OCI-LY7 (cell line): ENCODE results near the gene TBC1D4. TPM values are rescaled to one million over a fixed set of nuclear protein-coding genes. Genes with fewer than 3 reads are reported as not detected.

Experiments
- BruUV-seq: library from RNA; stranded (reverse); fragments of 400-500 nt; replicated peaks from 2 replicates; lab custom pipeline; 2021; lab: Mats Ljungman, UMichigan
- CTCF ChIA-PET: fragments of 300-600 bp; sonication (Branson Sonifier 250); formaldehyde crosslinking; loops from one replicate; lab custom pipeline; 2022; ENCODE audit warnings: antibody characterized with exemption; ENCODE audit not compliant: unreplicated experiment; lab: Charles Lee
- POLR2A ChIA-PET: fragments of 300-600 bp; sonication (Branson Sonifier 250); formaldehyde crosslinking; loops from one replicate; lab custom pipeline; 2022; ENCODE audit warnings: antibody characterized with exemption; lab: Charles Lee
- DNase-seq: peaks from one replicate; pipeline ENCODE4 v3.0.0-alpha.2; 2015; ENCODE audit warnings: low spot score
- H2AFZ ChIP-seq: fragments of 200-600 bp; sonication (generic), shearing (Covaris generic); 2 replicates; pipeline ENCODE4 v1.6.1; 2014; ENCODE audit warnings: mild to moderate bottlenecking, antibody characterized with exemption, low read length, moderate library complexity
- H3K27ac ChIP-seq: fragments of 200-600 bp; sonication (generic); 2 replicates; pipeline ENCODE4 v1.5.1; 2014; ENCODE audit warnings: mixed run types, low read depth, mild to moderate bottlenecking, moderate library complexity, low read length, inconsistent platforms; ENCODE audit not compliant: poor library complexity, severe bottlenecking
- H3K36me3 ChIP-seq: fragments of 200-600 bp; sonication (generic); 2 replicates; pipeline ENCODE4 v1.6.1; 2014; ENCODE audit warnings: mild to moderate bottlenecking, antibody characterized with exemption, low read length, moderate library complexity, mixed read lengths; ENCODE audit not compliant: insufficient read depth
- H3K4me1 ChIP-seq: fragments of 200-600 bp; sonication (generic); 2 replicates; pipeline ENCODE4 v1.5.1; 2014; ENCODE audit warnings: mild to moderate bottlenecking, low read length; ENCODE audit not compliant: insufficient read depth, poor library complexity, severe bottlenecking
- H3K4me2 ChIP-seq: fragments of 200-600 bp; sonication (generic); 2 replicates; pipeline ENCODE4 v1.6.1; 2014; ENCODE audit warnings: mild to moderate bottlenecking, low read length
- H3K4me3 ChIP-seq: fragments of 200-600 bp; sonication (generic); 2 replicates; pipeline ENCODE4 v1.5.1; 2014; ENCODE audit warnings: mild to moderate bottlenecking, low read depth, low read length; ENCODE audit not compliant: poor library complexity, severe bottlenecking
- H3K79me2 ChIP-seq: fragments of 200-600 bp; sonication (generic); 2 replicates; pipeline ENCODE4 v1.6.1; 2016; ENCODE audit warnings: low read depth, mild to moderate bottlenecking, low read length, moderate library complexity, mixed read lengths; ENCODE audit not compliant: insufficient read depth
- H3K9me2 ChIP-seq: fragments of 200-600 bp; sonication (generic); 2 replicates; pipeline ENCODE4 v1.6.1; 2016; ENCODE audit warnings: mild to moderate bottlenecking, low read length, mixed read lengths; ENCODE audit not compliant: insufficient read depth
- H3K9me3 ChIP-seq: fragments of 200-600 bp; sonication (generic); 2 replicates; pipeline ENCODE4 v1.6.1; 2014; ENCODE audit warnings: mild to moderate bottlenecking, mixed run types, low read length, mixed read lengths
- H4K20me1 ChIP-seq: fragments of 200-600 bp; sonication (generic); 2 replicates; pipeline ENCODE4 v1.6.1; 2014; ENCODE audit warnings: mild to moderate bottlenecking, antibody characterized with exemption, low read length, moderate library complexity, mixed read lengths; ENCODE audit not compliant: insufficient read depth
- CTCF ChIP-seq: fragments of 200-600 bp; sonication (generic); conservative IDR thresholded peaks from 2 replicates; pipeline ENCODE4 v1.5.1; 2014; ENCODE audit warnings: mild to moderate bottlenecking, antibody characterized with exemption, low read length, moderate library complexity, mixed read lengths
- EZH2phosphoT487 ChIP-seq: fragments of 200-600 bp; sonication (generic); IDR thresholded peaks from 2 replicates; pipeline ENCODE4 v1.6.1; 2018; ENCODE audit warnings: low read depth, borderline replicate concordance, mild to moderate bottlenecking, mixed run types, antibody characterized with exemption, low read length, moderate library complexity, mixed read lengths
- intact Hi-C: fragments of 100-400 bp; cut with micrococcal nuclease; formaldehyde crosslinking; loops from one replicate; pipeline ENCODE4 v1.10.0; 2022; ENCODE audit not compliant: unreplicated experiment
- total RNA-seq, 2 experiments: library from RNA; depleted of rRNA in 1 of 2; stranded (reverse); fragments of >200 nt in 1 of 2; shearing (Covaris generic) in 1 of 2; gene quantifications; 2 replicates each; pipeline ENCODE4 v1.2.3, GENCODE V29; 2014 to 2022

The TBC1D4 gene
- total RNA-seq, 2 experiments from 2014 or later = 21.7 to 24.3 TPM

- Histone ChIP-seq H3K9me3 (peaks cover 6% of the 10 kb centered on the region; the same call in 1 of the 2 replicates), H3K4me1 (no peaks in the 10 kb centered on the region), H3K4me2 (no peak overlapping the region), H3K4me3 (no peak overlapping the region), H3K27ac (no peak overlapping the region), H2AFZ (no peak overlapping the region), H3K79me2 (peaks cover 7% of the 10 kb centered on the region; the same call in 1 of the 2 replicates), H3K36me3 (peaks cover 17% of the 10 kb centered on the region), H4K20me1 (peaks cover 5% of the 10 kb centered on the region; the same call in 1 of the 2 replicates), H3K9me2 (no peaks in the 10 kb centered on the region)
- ChIA-PET POLR2A (interaction anchor here (1.5 kb wide), 1 partner anchor 26 kb away, joined by 6 read pairs; no protein-coding TSS in a partner anchor), CTCF (no interaction called here)
- no peak for DNase-seq
- TF ChIP-seq CTCF (no peak), EZH2phosphoT487 (no peak)
- intact Hi-C loops = no loop called here
- BruUV-seq = no TSS peak
These were observed 21.3 kb downstream of the TBC1D4 start for GRCh38 chr13:75460644-75461043.

DNA sequence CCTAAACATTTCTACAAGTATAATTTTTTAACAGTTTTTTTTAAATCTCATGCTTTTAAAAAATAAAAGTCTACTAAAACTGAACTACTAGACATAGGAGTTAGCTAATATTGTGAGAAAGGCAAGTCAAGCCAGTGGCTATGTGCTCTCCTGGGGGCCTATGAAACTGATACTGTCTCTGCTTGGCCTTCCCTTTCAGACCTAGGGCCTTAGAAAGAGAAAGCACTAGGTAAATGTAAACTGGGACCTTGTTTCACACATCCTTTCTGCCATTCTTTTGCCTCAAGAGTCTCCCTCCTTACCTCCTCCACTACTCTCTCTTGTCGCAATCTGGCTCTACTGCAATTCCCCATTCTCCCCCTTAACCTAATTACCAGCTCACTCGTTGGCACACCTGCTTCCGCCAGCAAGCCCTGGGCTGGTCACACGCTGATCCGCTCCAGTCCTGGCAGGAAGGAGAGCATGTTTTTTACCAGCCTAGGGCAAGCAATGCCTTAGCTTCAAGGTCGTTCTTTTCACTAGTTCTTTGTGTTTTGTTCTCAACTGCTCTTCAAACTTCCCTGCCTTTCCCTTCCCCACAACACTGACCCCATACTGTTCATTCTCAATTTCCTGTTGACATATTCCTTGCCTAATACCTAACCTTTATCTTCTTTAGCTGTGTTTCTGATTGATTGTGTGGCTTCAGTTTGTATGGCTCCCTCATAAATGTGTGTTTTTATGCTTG, 23.1 kb downstream of the TBC1D4 start:
- Histone ChIP-seq H3K4me3 (no peak overlapping the region), H3K4me1 (no peaks in the 10 kb centered on the region), H3K9me2 (no peaks in the 10 kb centered on the region), H2AFZ (no peak overlapping the region), H3K27ac (no peak overlapping the region), H3K9me3 (no peaks in the 10 kb centered on the region), H4K20me1 (peaks cover 5% of the 10 kb centered on the region; the same call in 1 of the 2 replicates), H3K36me3 (peaks cover 5% of the 10 kb centered on the region; the same call in 1 of the 2 replicates), H3K4me2 (no peak overlapping the region), H3K79me2 (peaks cover 20% of the 10 kb centered on the region; the same call in 1 of the 2 replicates)
- no TSS peak for BruUV-seq
- CTCF ChIA-PET = no interaction called here
- intact Hi-C loops = no loop called here
- POLR2A ChIA-PET = interaction anchor here (0.6 to 1.1 kb wide), 7 partner anchors 8 to 83 kb away, joined by 3 to 5 read pairs (median 3); no protein-coding TSS in a partner anchor
- DNase-seq = no peak
- TF ChIP-seq EZH2phosphoT487 (no peak), CTCF (no peak)

- peaks cover 24% of the 10 kb centered on the region; the same call in 1 of the 2 replicates for H3K79me2 ChIP-seq
- POLR2A ChIA-PET = interaction anchor here (0.5 to 1.5 kb wide), 5 partner anchors 10 to 1995 kb away, joined by 3 to 4 read pairs (median 3); no protein-coding TSS in a partner anchor
- DNase-seq = no peak
- H2AFZ ChIP-seq = no peak overlapping the region
- BruUV-seq = no TSS peak
- H3K4me3 ChIP-seq = no peak overlapping the region
- H3K27ac ChIP-seq = no peak overlapping the region
- H3K4me1 ChIP-seq = no peaks in the 10 kb centered on the region
- H3K9me2 ChIP-seq = no peaks in the 10 kb centered on the region
- H3K9me3 ChIP-seq = no peaks in the 10 kb centered on the region
- peaks cover 5% of the 10 kb centered on the region; the same call in 1 of the 2 replicates for H3K36me3 ChIP-seq
- CTCF ChIA-PET = interaction anchor here (1.0 kb wide), 1 partner anchor 12 kb away, joined by 3 read pairs; no protein-coding TSS in a partner anchor
- TF ChIP-seq CTCF = no peak
- no peak for TF ChIP-seq EZH2phosphoT487
- peaks cover 5% of the 10 kb centered on the region; the same call in 1 of the 2 replicates for H4K20me1 ChIP-seq
- no peak overlapping the region for H3K4me2 ChIP-seq
- intact Hi-C loops = no loop called here
These were observed 26.0 kb downstream of the TBC1D4 start for GRCh38 chr13:75455962-75456361.
